C4-2B (cell line): ENCODE results near the gene RET.

ENCODE experiments used
- CTCF ChIP-seq: fragments of 450-650 bp; conservative IDR thresholded peaks from 2 replicates; pipeline ENCODE4 v1.5.1; 2017; ENCODE audit warnings: mild to moderate bottlenecking
- ZFX ChIP-seq: fragments of 450-650 bp; IDR thresholded peaks from 2 replicates; pipeline ENCODE4 v1.6.1; 2017

DNA sequence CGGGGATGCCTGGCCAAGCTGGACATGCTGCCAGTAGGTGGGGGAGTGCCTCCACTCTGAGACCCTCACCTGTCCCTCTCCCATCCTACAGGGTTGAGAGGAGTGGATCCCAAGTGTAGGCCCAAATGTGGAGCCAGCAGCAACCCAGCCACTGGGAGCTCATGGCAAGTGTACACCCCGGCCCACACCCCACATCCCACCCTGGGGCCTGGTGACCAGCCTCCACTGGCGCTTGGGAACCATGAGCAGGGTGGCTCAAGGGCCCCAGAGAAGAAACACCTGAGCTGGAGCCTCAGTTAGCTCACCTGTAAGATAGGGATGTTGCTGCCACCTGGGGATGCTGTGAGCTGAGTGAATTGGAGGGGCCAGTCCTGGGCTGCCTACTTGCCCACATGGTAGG lies 10.4 kb upstream of the RET start:
- TF ChIP-seq CTCF (no peak), ZFX (no peak)
